Immature natural killer cell (primary cell): ENCODE measurements around the gene C10orf62. TPM values are rescaled to one million over a fixed set of nuclear protein-coding genes. Genes with fewer than 3 reads are reported as not detected.
"Not testable (repeated sequence)": the region's sequence is repeated elsewhere in the genome, so short reads cannot be mapped to it uniquely, and the experiment has no call there.

Source experiments
- DNase-seq, 3 donors: peaks; one replicate each; pipeline ENCODE4 v3.0.0; 2022; ENCODE audit warnings: mixed read lengths in 1 of 3
- H3K27ac Mint-ChIP-seq, 6 donors: one replicate each; pipeline ENCODE4 v1.8.0; 2020; ENCODE audit warnings: mixed read lengths in 6 of 6, mild to moderate bottlenecking in 5 of 6, inconsistent platforms in 4 of 6, moderate library complexity in 3 of 6
- H3K27me3 Mint-ChIP-seq, 3 donors: one replicate each; pipeline ENCODE4 v1.8.0; 2020 to 2021; ENCODE audit warnings: low read depth in 3 of 3, mild to moderate bottlenecking in 3 of 3, mixed read lengths in 3 of 3, moderate library complexity in 3 of 3, inconsistent platforms in 1 of 3
- H3K36me3 Mint-ChIP-seq, 3 donors: one replicate each; pipeline ENCODE4 v1.8.0; 2020; ENCODE audit warnings: mixed read lengths in 3 of 3, inconsistent platforms in 2 of 3, mild to moderate bottlenecking in 2 of 3
- H3K4me1 Mint-ChIP-seq, 2 donors: one replicate each; pipeline ENCODE4 v1.8.0; 2020; ENCODE audit warnings: inconsistent platforms in 2 of 2, mild to moderate bottlenecking in 2 of 2, mixed read lengths in 2 of 2, moderate library complexity in 1 of 2
- H3K4me3 Mint-ChIP-seq, 5 donors: one replicate each; pipeline ENCODE4 v1.8.0; 2020; ENCODE audit warnings: mild to moderate bottlenecking in 5 of 5, mixed read lengths in 5 of 5, inconsistent platforms in 3 of 5, moderate library complexity in 3 of 5
- H3K9me3 Mint-ChIP-seq, 6 donors: one replicate each; pipeline ENCODE4 v1.8.0; 2020; ENCODE audit warnings: mild to moderate bottlenecking in 6 of 6, mixed read lengths in 6 of 6, inconsistent platforms in 4 of 6, moderate library complexity in 3 of 6
- polyA plus RNA-seq, 3 donors: library from polyadenylated mRNA; unstranded; fragments of 300-500 nt; fragmentation: Illumina TruSeq; gene quantifications; one replicate each; pipeline ENCODE4 v1.2.3, GENCODE V29; 2021

Gene C10orf62
- polyA plus RNA-seq, 3 donors from 2014 or later, result not detected

DNA sequence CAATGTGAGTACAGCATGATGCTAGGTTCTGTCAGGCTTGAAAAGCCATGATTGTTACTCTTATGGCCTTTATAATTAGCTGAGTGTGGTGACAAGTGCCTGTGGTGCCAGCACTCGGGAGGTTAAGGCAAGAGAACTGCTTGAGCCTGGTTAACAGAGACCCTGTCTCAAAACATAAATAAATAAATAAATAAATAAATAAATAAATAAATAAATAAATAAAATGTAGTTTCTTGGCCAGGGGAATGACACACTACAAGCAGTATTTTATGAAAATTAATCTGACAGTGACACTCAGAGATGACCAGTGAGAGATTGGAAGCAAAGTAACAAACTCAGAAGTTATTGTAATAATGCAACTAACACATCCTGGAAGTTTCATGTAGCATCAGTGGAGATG, 46.1 kb downstream of the C10orf62 start:
- Mint-ChIP-seq H3K4me3 (no peak overlapping the region), H3K9me3 (no peaks in the 10 kb centered on the region), H3K36me3 (no peaks in the 10 kb centered on the region), H3K27me3 (peaks cover 13 to 15% (median 15%) of the 10 kb centered on the region in 3 donors), H3K27ac (no peak overlapping the region), H3K4me1 (peaks cover 17 to 25% of the 10 kb centered on the region in 2 donors)
- DNase-seq, result no peak

DNA sequence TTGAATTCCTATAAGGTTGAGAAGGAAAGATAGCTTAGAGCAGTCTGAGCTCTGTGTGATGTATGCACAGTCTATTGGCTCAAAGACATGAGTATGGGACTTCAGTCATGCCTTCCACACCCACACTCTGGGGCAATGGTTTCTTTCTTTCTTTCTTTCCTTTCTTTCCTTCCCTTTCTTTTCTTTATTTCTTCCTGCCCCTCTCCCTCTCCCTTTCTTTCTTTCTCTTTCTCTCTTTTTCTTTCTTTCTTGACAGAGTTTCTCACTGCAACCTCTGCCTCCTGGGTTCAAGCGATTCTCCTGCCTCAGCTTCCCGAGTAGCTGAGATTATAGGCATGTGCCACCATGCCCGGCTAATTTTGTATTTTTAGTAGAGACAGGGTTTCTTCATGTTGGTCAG, 49.6 kb downstream of the C10orf62 start:
- H3K27me3 Mint-ChIP-seq, H3K4me3 Mint-ChIP-seq, H3K36me3 Mint-ChIP-seq, H3K9me3 Mint-ChIP-seq, DNase-seq: not testable (repeated sequence)
- Mint-ChIP-seq H3K27ac (peak overlapping the region in 1 of 6 donors; percentile 35), H3K4me1 (peaks cover 27 to 33% of the 10 kb centered on the region in 2 donors)

DNA sequence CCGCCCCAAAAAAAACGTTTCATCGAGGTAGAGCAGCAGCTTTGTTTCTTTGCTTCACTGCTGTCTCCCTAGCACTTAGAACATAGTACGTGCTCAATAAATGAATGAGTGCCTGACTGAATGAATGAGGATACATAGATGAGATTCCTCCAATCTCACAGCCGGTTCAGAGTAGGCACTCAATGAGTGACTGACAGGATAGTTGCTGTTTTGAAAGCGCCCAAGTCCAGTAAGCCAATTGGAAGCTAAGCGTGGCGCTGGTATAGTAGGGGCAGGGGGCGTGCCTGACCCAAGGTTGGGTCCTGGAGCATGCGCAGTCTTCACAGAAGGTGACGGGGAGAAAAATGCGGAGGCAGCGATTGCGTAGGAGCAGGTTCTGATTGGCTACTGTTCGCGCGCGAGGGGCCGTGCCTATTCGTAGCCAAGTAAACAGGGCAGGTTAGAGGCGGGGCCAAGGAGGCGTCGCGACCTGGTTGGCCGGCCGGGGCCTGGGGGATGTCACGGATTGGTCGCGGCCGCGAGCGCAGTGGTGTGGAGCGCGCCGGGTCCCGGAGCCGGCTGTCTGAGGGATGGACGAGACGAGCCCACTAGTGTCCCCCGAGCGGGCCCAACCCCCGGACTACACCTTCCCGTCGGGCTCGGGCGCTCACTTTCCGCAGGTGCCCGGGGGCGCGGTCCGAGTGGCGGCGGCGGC, 50.8 kb downstream of the C10orf62 start, which contains the start of gene PI4K2A:
PI4K2A (plus strand) TSS at position 498 of the 694 bp plus-strand sequence; CDS start at position 570, 72 bp downstream.
- Mint-ChIP-seq H3K27ac (peak within 1 kb of the TSS; percentile 87 to 97 (median 96)), H3K4me3 (peak within 1 kb of the TSS; percentile 97 to 99 (median 99)), H3K9me3 (no peaks in the 10 kb centered on the region), H3K4me1 (peaks cover 28 to 32% of the 10 kb centered on the region in 2 donors), H3K36me3 (peaks cover 0 to 16% (median 9%) of the 10 kb centered on the region in 3 donors), H3K27me3 (peaks cover 4 to 6% (median 5%) of the 10 kb centered on the region in 3 donors)
- peak; percentile 99 for DNase-seq

Other genes starting within 250 kb of the C10orf62 start
- gene RRP12, start 188.4 kb upstream of the C10orf62 start, polyA plus RNA-seq, result 1 to 10 TPM; 4.6 to 8.5 (median 7.0) TPM
- gene PGAM1, start 163.5 kb upstream of the C10orf62 start, polyA plus RNA-seq, result 100 to 1,000 TPM; 315 to 415 (median 316) TPM
- gene EXOSC1, start 143.7 kb upstream of the C10orf62 start, polyA plus RNA-seq, result 10 to 100 TPM; 60.3 to 96.0 (median 66.8) TPM
- 10 to 100 TPM; 19.9 to 38.5 (median 27.1) TPM for gene ZDHHC16, start 143.5 kb upstream of the C10orf62 start, polyA plus RNA-seq
- gene MMS19, start 91.3 kb upstream of the C10orf62 start, polyA plus RNA-seq, result 10 to 100 TPM; 21.8 to 32.0 (median 29.6) TPM
- 1 to 10 TPM; 1.7 to 3.2 (median 2.9) TPM for gene UBTD1, start 90.8 kb upstream of the C10orf62 start, polyA plus RNA-seq
- gene ANKRD2, start 16.9 kb upstream of the C10orf62 start, polyA plus RNA-seq, result not detected
- not detected for gene HOGA1, start 5.3 kb upstream of the C10orf62 start, polyA plus RNA-seq
- 1 to 10 TPM in 2 of 3 donors, under 1 TPM in 1; 0.80 to 6.1 (median 1.1) TPM for gene MORN4, start 43.8 kb downstream of the C10orf62 start, polyA plus RNA-seq
- gene PI4K2A, start 51.0 kb downstream of the C10orf62 start, polyA plus RNA-seq, result 10 to 100 TPM; 12.6 to 19.6 (median 17.6) TPM
- 10 to 100 TPM in 1 of 3 donors, 1 to 10 TPM in 2; 3.0 to 14.1 (median 4.4) TPM for gene AVPI1, start 97.5 kb downstream of the C10orf62 start, polyA plus RNA-seq
- 1 to 10 TPM in 1 of 3 donors, under 1 TPM in 1, not detected in 1; 0.19 to 1.0 TPM for gene MARVELD1, start 124.0 kb downstream of the C10orf62 start, polyA plus RNA-seq
- 10 to 100 TPM; 20.0 to 31.8 (median 26.1) TPM for gene ZFYVE27, start 147.4 kb downstream of the C10orf62 start, polyA plus RNA-seq
- gene SFRP5, start 182.3 kb downstream of the C10orf62 start, polyA plus RNA-seq, result not detected